GM23338 (cell line): ENCODE results near the gene GNG12. TPM values are rescaled to one million over a fixed set of nuclear protein-coding genes. Genes with fewer than 3 reads are reported as not detected.

Source experiments
- ATAC-seq: fragments of 200-7000 bp; cut with Tn5 transposase; 3 replicates; pipeline ENCODE4 v1.9.1; 2020
- DNase-seq: peaks from one replicate; pipeline ENCODE4 v3.0.0-alpha.2; 2015; ENCODE audit warnings: low spot score
- H2AFZ ChIP-seq: fragments of 200-600 bp; sonication (generic); 2 replicates; pipeline ENCODE4 v1.8.0; 2016; ENCODE audit warnings: antibody characterized with exemption, mild to moderate bottlenecking, moderate library complexity
- H3F3A ChIP-seq: fragments of 200-600 bp; sonication (generic); replicated peaks from 2 replicates; pipeline ENCODE4 v1.8.0; 2017; ENCODE audit warnings: antibody characterized with exemption, mixed run types, low read depth
- H3K27ac ChIP-seq: fragments of 200-600 bp; sonication (generic); 2 replicates; pipeline ENCODE4 v1.6.1; 2016; ENCODE audit warnings: low read depth
- H3K27me3 ChIP-seq: fragments of 200-600 bp; sonication (generic); 2 replicates; pipeline ENCODE4 v1.8.0; 2016; ENCODE audit warnings: mild to moderate bottlenecking, mixed run types, moderate library complexity; ENCODE audit not compliant: insufficient read depth
- H3K36me3 ChIP-seq: fragments of 200-600 bp; sonication (generic); 2 replicates; pipeline ENCODE4 v1.8.0; 2016; ENCODE audit warnings: mild to moderate bottlenecking; ENCODE audit not compliant: insufficient read depth
- H3K4me1 ChIP-seq: fragments of 200-600 bp; sonication (generic); 2 replicates; pipeline ENCODE4 v1.8.0; 2016; ENCODE audit warnings: mild to moderate bottlenecking, moderate library complexity; ENCODE audit not compliant: insufficient read depth
- H3K4me2 ChIP-seq: fragments of 200-600 bp; sonication (generic); 2 replicates; pipeline ENCODE4 v1.7.1; 2017; ENCODE audit warnings: mixed run types
- H3K4me3 ChIP-seq: fragments of 200-600 bp; sonication (generic); 2 replicates; pipeline ENCODE4 v1.6.1; 2016; ENCODE audit warnings: mixed run types
- H3K79me2 ChIP-seq: fragments of 200-600 bp; sonication (generic); replicated peaks from 2 replicates; pipeline ENCODE4 v1.8.0; 2017; ENCODE audit warnings: mild to moderate bottlenecking; ENCODE audit not compliant: insufficient read depth
- H3K9me2 ChIP-seq: fragments of 200-600 bp; sonication (generic); 2 replicates; pipeline ENCODE4 v1.8.0; 2017; ENCODE audit not compliant: insufficient read depth
- H4K20me1 ChIP-seq: fragments of 200-600 bp; sonication (generic); replicated peaks from 2 replicates; pipeline ENCODE4 v1.8.0; 2017; ENCODE audit warnings: mild to moderate bottlenecking; ENCODE audit not compliant: insufficient read depth
- H3K27ac Mint-ChIP-seq: 2 replicates; pipeline ENCODE4 v1.8.0; 2020; ENCODE audit warnings: inconsistent platforms, mild to moderate bottlenecking, moderate library complexity, mixed read lengths
- H3K27me3 Mint-ChIP-seq: 3 replicates; pipeline ENCODE4 v1.8.0; 2022; ENCODE audit warnings: low read depth, mild to moderate bottlenecking, moderate library complexity, mixed read lengths, inconsistent platforms; ENCODE audit not compliant: insufficient read depth, poor library complexity
- H3K36me3 Mint-ChIP-seq: 3 replicates; pipeline ENCODE4 v1.8.0; 2021; ENCODE audit warnings: low read depth, mild to moderate bottlenecking, inconsistent platforms, moderate library complexity, mixed read lengths
- H3K4me1 Mint-ChIP-seq: 3 replicates; pipeline ENCODE4 v1.8.0; 2020; ENCODE audit warnings: mild to moderate bottlenecking, inconsistent platforms, mixed read lengths
- H3K4me3 Mint-ChIP-seq: 3 replicates; pipeline ENCODE4 v1.8.0; 2021; ENCODE audit warnings: moderate library complexity, mild to moderate bottlenecking, inconsistent platforms, mixed read lengths
- H3K9me3 Mint-ChIP-seq: 3 replicates; pipeline ENCODE4 v1.8.0; 2020; ENCODE audit warnings: moderate library complexity, mild to moderate bottlenecking, inconsistent platforms, mixed read lengths
- CREB1 ChIP-seq: fragments of 250-450 bp; sonication (Bioruptor Pico); IDR thresholded peaks from 2 replicates; pipeline ENCODE4 v1.5.0; 2020; ENCODE audit warnings: low read depth, mild to moderate bottlenecking, moderate library complexity
- CTCF ChIP-seq, 2 experiments: fragments of 200-600 bp in 1 of 2; sonication (generic) in 1 of 2; conservative IDR thresholded peaks; 2 replicates each; pipeline versions ENCODE4 v1.5.1 to v1.6.1; 2016 to 2017; ENCODE audit warnings: antibody characterized with exemption in 2 of 2, low read depth in 2 of 2, mild to moderate bottlenecking in 2 of 2, moderate library complexity in 1 of 2
- ETS1 ChIP-seq: IDR thresholded peaks from 2 replicates; pipeline ENCODE4 v1.6.1; 2016; ENCODE audit warnings: antibody characterized with exemption
- EZH2 ChIP-seq: fragments of 200-600 bp; sonication (generic); IDR thresholded peaks from one replicate; pipeline ENCODE4 v1.8.0; 2017; ENCODE audit warnings: antibody characterized with exemption, mild to moderate bottlenecking, low read depth; ENCODE audit not compliant: unreplicated experiment
- EZH2phosphoT487 ChIP-seq: fragments of 200-600 bp; sonication (generic); IDR thresholded peaks from one replicate; pipeline ENCODE4 v1.8.1; 2018; ENCODE audit warnings: antibody characterized with exemption; ENCODE audit not compliant: unreplicated experiment
- JUNB ChIP-seq: IDR thresholded peaks from one replicate; pipeline ENCODE4 v1.6.1; 2016; ENCODE audit warnings: antibody characterized with exemption; ENCODE audit not compliant: unreplicated experiment
- NANOG ChIP-seq: IDR thresholded peaks from 2 replicates; pipeline ENCODE4 v1.6.1; 2016; ENCODE audit warnings: antibody characterized with exemption, borderline replicate concordance
- POLR2AphosphoS5 ChIP-seq: IDR thresholded peaks from 2 replicates; pipeline ENCODE4 v1.6.1; 2016; ENCODE audit warnings: antibody characterized with exemption, low read depth
- REST ChIP-seq: IDR thresholded peaks from one replicate; pipeline ENCODE4 v1.6.1; 2018; ENCODE audit warnings: antibody characterized with exemption; ENCODE audit not compliant: unreplicated experiment
- STAT1 ChIP-seq: IDR thresholded peaks from one replicate; pipeline ENCODE4 v1.6.1; 2016; ENCODE audit warnings: antibody characterized with exemption; ENCODE audit not compliant: unreplicated experiment
- ZNF114 ChIP-seq: fragments of 250-450 bp; sonication (Bioruptor Pico); IDR thresholded peaks from 2 replicates; pipeline ENCODE4 v1.5.0; 2020; ENCODE audit warnings: mild to moderate bottlenecking, moderate library complexity
- ZNF331 ChIP-seq: fragments of 250-450 bp; sonication (Bioruptor Pico); IDR thresholded peaks from 2 replicates; pipeline ENCODE4 v1.5.0; 2020; ENCODE audit warnings: low read depth, mild to moderate bottlenecking, moderate library complexity
- ZNF462 ChIP-seq: fragments of 250-450 bp; sonication (Bioruptor Pico); IDR thresholded peaks from 2 replicates; pipeline ENCODE4 v1.5.0; 2020; ENCODE audit warnings: mild to moderate bottlenecking, moderate library complexity
- polyA plus RNA-seq: library from polyadenylated mRNA; unstranded; fragments of >200 nt; fragmentation: Nextera tagmentation; extraction: Ambion mirVana; gene quantifications from 2 replicates; pipeline ENCODE4 v1.2.1, GENCODE V29; 2016
- total RNA-seq: library from RNA; depleted of rRNA; stranded (reverse); fragments of >200 nt; shearing (Covaris generic); gene quantifications from 2 replicates; pipeline ENCODE4 v1.2.3, GENCODE V29; 2014

Gene GNG12
- total and polyA plus RNA-seq, 2 experiments from 2014 or later, result 13.4 to 33.0 TPM

- H3K79me2 ChIP-seq, result peaks cover 4% of the 10 kb centered on the region; the same call in 1 of the 2 replicates
- no peaks in the 10 kb centered on the region for H3K36me3 ChIP-seq
- H3K9me2 ChIP-seq, result no peaks in the 10 kb centered on the region
- no peaks in the 10 kb centered on the region for H3K27me3 ChIP-seq
- H3K4me1 ChIP-seq, result peaks cover 16% of the 10 kb centered on the region
- ATAC-seq (no peak), DNase-seq (no peak)
- no peaks in the 10 kb centered on the region for H3F3A ChIP-seq
- H3K4me2 ChIP-seq, result no peak overlapping the region
- no peak overlapping the region for H2AFZ ChIP-seq
- H4K20me1 ChIP-seq, result 0 out of 2 replicates have a peak, but pooled peaks cover 7% of the 10 kb centered on the region
- H3K9me3 Mint-ChIP-seq, result no peaks in the 10 kb centered on the region
- peaks cover 16% of the 10 kb centered on the region; the same call in 2 of the 3 replicates for H3K4me1 Mint-ChIP-seq
- no peak for TF ChIP-seq ZNF331 (CRISPR knock-in tag)
- TF ChIP-seq EZH2, result no peak
- no peak for TF ChIP-seq ZNF462 (CRISPR knock-in tag)
- no peak for TF ChIP-seq ETS1
- no peak for TF ChIP-seq REST
- TF ChIP-seq POLR2AphosphoS5, result no peak
- TF ChIP-seq EZH2phosphoT487, result no peak
- TF ChIP-seq CTCF (conservative IDR thresholded peaks at IDR 0.05; ENCODE audit: low read depth in 2 of 2), result no peak
- no peak for TF ChIP-seq ZNF114 (CRISPR knock-in tag)
- TF ChIP-seq STAT1, result no peak
- no peak for TF ChIP-seq NANOG
- no peak for TF ChIP-seq JUNB
- no peak for TF ChIP-seq CREB1
- no peaks in the 10 kb centered on the region for H3K27me3 Mint-ChIP-seq
- H3K36me3 Mint-ChIP-seq, result no peaks in the 10 kb centered on the region
- H3K4me3 Mint-ChIP-seq, result no peak overlapping the region
- no peak overlapping the region for H3K27ac ChIP-seq
- H3K27ac Mint-ChIP-seq, result no peak overlapping the region
- no peak overlapping the region for H3K4me3 ChIP-seq
Measured at GRCh38 chr1:67787746-67788145, 45.5 kb downstream of the GNG12 start.
